Astrocyte (in vitro differentiated cells and primary cell): ENCODE measurements around the gene CARS2. TPM values are rescaled to one million over a fixed set of nuclear protein-coding genes. Genes with fewer than 3 reads are reported as not detected.

Experiments used
- DNase-seq: peaks from one replicate; pipeline ENCODE4 v3.0.0-alpha.2; 2010; ENCODE audit warnings: low read depth
- FAIRE-seq: peaks from 2 replicates; lab custom pipeline; 2011; peaks lifted over from hg19 to GRCh38; lab: Jason Lieb, UNC
- H2AFZ ChIP-seq: 2 replicates; pipeline ENCODE4 v1.6.0; 2012; ENCODE audit warnings: low read depth, low read length, inconsistent platforms
- H3K27ac ChIP-seq: 2 replicates; pipeline ENCODE4 v1.5.1; 2011; ENCODE audit warnings: low read depth, low read length, inconsistent platforms
- H3K27me3 ChIP-seq: 2 replicates; pipeline ENCODE4 v1.6.0; 2011; ENCODE audit warnings: low read length, inconsistent platforms; ENCODE audit not compliant: insufficient read depth
- H3K36me3 ChIP-seq: 2 replicates; pipeline ENCODE4 v1.5.1; 2011; ENCODE audit warnings: low read length, inconsistent platforms; ENCODE audit not compliant: insufficient read depth
- H3K4me1 ChIP-seq: 2 replicates; pipeline ENCODE4 v1.5.1; 2011; ENCODE audit warnings: low read length, inconsistent platforms; ENCODE audit not compliant: insufficient read depth
- H3K4me2 ChIP-seq: 2 replicates; pipeline ENCODE4 v1.6.0; 2012; ENCODE audit warnings: low read length, inconsistent platforms
- H3K4me3 ChIP-seq: 2 replicates; pipeline ENCODE4 v1.5.1; 2011; ENCODE audit warnings: low read depth, mild to moderate bottlenecking, low read length, inconsistent platforms; ENCODE audit not compliant: insufficient read depth
- H3K79me2 ChIP-seq: 2 replicates; pipeline ENCODE4 v1.6.0; 2012; ENCODE audit warnings: mild to moderate bottlenecking, low read length, inconsistent platforms; ENCODE audit not compliant: insufficient read depth
- H3K9ac ChIP-seq: 2 replicates; pipeline ENCODE4 v1.6.0; 2012; ENCODE audit warnings: mild to moderate bottlenecking, low read length, inconsistent platforms
- H3K9me3 ChIP-seq: 2 replicates; pipeline ENCODE4 v1.5.1; 2012; ENCODE audit warnings: low read depth, mild to moderate bottlenecking, low read length, inconsistent platforms; ENCODE audit not compliant: insufficient read depth
- H4K20me1 ChIP-seq: 2 replicates; pipeline ENCODE4 v1.6.0; 2012; ENCODE audit warnings: low read length, inconsistent platforms; ENCODE audit not compliant: insufficient read depth
- H3K27ac Mint-ChIP-seq: one replicate; pipeline ENCODE4 v1.8.0; 2021; ENCODE audit warnings: mild to moderate bottlenecking, mixed read lengths; ENCODE audit not compliant: unreplicated experiment
- H3K27me3 Mint-ChIP-seq: one replicate; pipeline ENCODE4 v1.8.0; 2021; ENCODE audit warnings: low read depth, mixed read lengths; ENCODE audit not compliant: unreplicated experiment
- H3K36me3 Mint-ChIP-seq: one replicate; pipeline ENCODE4 v1.8.0; 2021; ENCODE audit warnings: low read depth, mixed read lengths; ENCODE audit not compliant: unreplicated experiment
- H3K4me1 Mint-ChIP-seq: one replicate; pipeline ENCODE4 v1.8.0; 2021; ENCODE audit warnings: low read depth, mixed read lengths; ENCODE audit not compliant: unreplicated experiment
- H3K4me3 Mint-ChIP-seq: one replicate; pipeline ENCODE4 v1.8.0; 2021; ENCODE audit warnings: mild to moderate bottlenecking, moderate library complexity, mixed read lengths; ENCODE audit not compliant: unreplicated experiment
- H3K9me3 Mint-ChIP-seq: one replicate; pipeline ENCODE4 v1.8.0; 2021; ENCODE audit warnings: mild to moderate bottlenecking, mixed read lengths; ENCODE audit not compliant: unreplicated experiment
- EZH2 ChIP-seq: IDR thresholded peaks from 2 replicates; pipeline ENCODE4 v1.6.1; 2012; ENCODE audit warnings: mild to moderate bottlenecking, low read length, inconsistent platforms; ENCODE audit not compliant: insufficient read depth
- total RNA-seq: library from RNA; stranded (reverse); gene quantifications from 2 replicates; pipeline ENCODE4 v1.2.1, GENCODE V29; 2021
- TF ChIP-seq, protein P1 (sequence below): IDR thresholded peaks from 2 replicates; pipeline ENCODE4 v1.5.1; 2011; ENCODE audit warnings: low read depth, mild to moderate bottlenecking, inconsistent platforms, low read length, moderate library complexity; ENCODE audit not compliant: insufficient read depth

The CARS2 gene
- total RNA-seq, 1 donor from 2014 or later, result 51.4 TPM

DNA sequence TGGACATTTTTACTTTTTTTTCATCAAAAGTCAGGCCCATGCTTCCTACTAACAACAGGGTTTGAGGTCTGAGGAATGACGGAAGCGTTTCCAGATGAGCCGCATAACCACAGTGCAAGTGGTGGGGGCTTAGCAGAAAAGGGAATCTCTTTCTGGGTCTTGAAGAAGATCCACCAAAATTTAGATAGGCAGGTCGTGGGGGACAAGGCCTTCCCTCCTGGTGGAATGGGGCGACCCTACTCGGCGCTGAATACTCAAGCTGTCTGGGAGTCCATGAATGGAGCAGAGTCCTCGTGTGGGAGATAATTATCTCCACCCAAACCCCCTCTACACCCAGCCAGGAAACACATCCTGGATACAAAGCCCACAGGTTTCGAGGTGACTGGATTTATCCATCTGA is 36.9 kb downstream of the CARS2 start:
- DNase-seq, result no peak
- Histone ChIP-seq H2AFZ (no peak overlapping the region), H3K4me3 (no peak overlapping the region), H3K27me3 (no peaks in the 10 kb centered on the region), H4K20me1 (no peaks in the 10 kb centered on the region), H3K4me1 (no peaks in the 10 kb centered on the region), H3K27ac (no peak overlapping the region), H3K9ac (no peak overlapping the region), H3K79me2 (no peaks in the 10 kb centered on the region), H3K36me3 (peaks cover 8% of the 10 kb centered on the region), H3K4me2 (no peak overlapping the region), H3K9me3 (no peaks in the 10 kb centered on the region)
- Mint-ChIP-seq H3K36me3 (peaks cover 48% of the 10 kb centered on the region), H3K27ac (no peak overlapping the region), H3K4me1 (no peaks in the 10 kb centered on the region), H3K4me3 (no peak overlapping the region), H3K9me3 (peaks cover 3% of the 10 kb centered on the region), H3K27me3 (peaks cover 2% of the 10 kb centered on the region)
- TF ChIP-seq, protein P1, sequence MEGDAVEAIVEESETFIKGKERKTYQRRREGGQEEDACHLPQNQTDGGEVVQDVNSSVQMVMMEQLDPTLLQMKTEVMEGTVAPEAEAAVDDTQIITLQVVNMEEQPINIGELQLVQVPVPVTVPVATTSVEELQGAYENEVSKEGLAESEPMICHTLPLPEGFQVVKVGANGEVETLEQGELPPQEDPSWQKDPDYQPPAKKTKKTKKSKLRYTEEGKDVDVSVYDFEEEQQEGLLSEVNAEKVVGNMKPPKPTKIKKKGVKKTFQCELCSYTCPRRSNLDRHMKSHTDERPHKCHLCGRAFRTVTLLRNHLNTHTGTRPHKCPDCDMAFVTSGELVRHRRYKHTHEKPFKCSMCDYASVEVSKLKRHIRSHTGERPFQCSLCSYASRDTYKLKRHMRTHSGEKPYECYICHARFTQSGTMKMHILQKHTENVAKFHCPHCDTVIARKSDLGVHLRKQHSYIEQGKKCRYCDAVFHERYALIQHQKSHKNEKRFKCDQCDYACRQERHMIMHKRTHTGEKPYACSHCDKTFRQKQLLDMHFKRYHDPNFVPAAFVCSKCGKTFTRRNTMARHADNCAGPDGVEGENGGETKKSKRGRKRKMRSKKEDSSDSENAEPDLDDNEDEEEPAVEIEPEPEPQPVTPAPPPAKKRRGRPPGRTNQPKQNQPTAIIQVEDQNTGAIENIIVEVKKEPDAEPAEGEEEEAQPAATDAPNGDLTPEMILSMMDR, result no peak
- no peak for FAIRE-seq

DNA sequence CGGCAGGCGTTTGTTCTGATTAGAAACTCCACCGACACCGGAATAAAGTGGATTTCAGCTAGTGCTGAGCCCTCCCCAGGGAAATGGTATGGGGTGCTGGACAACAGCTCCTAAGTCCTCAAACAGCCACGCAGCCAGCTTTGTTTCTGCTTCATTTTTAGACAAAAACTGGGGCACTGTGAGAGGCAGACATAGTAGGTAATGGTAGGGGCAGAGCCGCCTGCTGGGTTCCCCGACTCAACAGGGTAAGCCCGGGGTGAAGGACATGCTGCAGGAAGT is 39.7 kb downstream of the CARS2 start:
- Histone ChIP-seq H3K9ac (no peak overlapping the region), H2AFZ (no peak overlapping the region), H3K27ac (no peak overlapping the region), H3K79me2 (no peaks in the 10 kb centered on the region), H4K20me1 (peaks cover 2% of the 10 kb centered on the region), H3K27me3 (no peaks in the 10 kb centered on the region), H3K4me2 (no peak overlapping the region), H3K4me1 (no peaks in the 10 kb centered on the region), H3K4me3 (no peak overlapping the region), H3K9me3 (no peaks in the 10 kb centered on the region), H3K36me3 (peaks cover 28% of the 10 kb centered on the region)
- peaks cover 6% of the 10 kb centered on the region for H3K9me3 Mint-ChIP-seq
- no peak for TF ChIP-seq EZH2
- TF ChIP-seq, protein P1, result no peak
- H3K4me1 Mint-ChIP-seq, result no peaks in the 10 kb centered on the region
- H3K36me3 Mint-ChIP-seq, result peaks cover 64% of the 10 kb centered on the region
- DNase-seq, result no peak
- no peak overlapping the region for H3K27ac Mint-ChIP-seq
- H3K4me3 Mint-ChIP-seq, result no peak overlapping the region
- no peak for FAIRE-seq
- peaks cover 2% of the 10 kb centered on the region for H3K27me3 Mint-ChIP-seq

DNA sequence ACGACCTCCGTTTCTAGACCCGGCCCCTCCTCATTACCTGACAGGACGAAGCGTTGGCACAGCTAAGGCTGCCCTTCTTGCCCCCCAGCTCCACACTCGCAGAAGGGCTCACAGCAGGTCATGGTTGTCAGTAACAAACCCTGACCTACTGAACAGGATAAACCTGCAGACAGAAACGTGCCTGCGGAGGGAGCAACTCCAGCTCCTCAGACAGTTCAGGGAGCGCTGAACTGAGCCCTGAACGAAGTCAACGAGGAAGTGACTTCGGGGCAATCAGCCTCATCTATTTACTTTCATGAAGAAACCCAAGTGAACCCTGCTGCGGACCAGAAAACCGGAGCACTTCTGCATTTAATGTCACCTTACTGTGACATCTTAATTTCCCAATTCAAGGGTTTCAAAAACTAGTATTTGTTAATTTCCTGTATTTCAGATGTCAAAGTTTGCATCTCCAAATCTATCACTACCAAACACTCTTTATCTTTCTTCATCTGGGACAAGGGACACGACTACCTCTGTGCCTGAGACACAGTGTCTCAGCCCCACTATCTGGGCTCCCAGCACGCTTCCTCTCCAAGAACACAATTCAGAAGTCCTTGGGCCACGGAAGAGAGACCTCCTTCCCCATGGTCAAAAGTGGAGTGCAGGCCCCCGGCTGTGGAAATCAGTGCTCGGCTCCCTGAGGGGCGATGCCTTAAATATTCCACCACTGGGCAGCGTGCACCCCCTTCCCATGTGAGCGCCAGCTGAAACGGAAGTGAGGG is 40.2 kb downstream of the CARS2 start:
- Histone ChIP-seq H2AFZ (no peak overlapping the region), H3K9ac (no peak overlapping the region), H3K27me3 (no peaks in the 10 kb centered on the region), H3K4me2 (no peak overlapping the region), H3K4me3 (no peak overlapping the region), H3K9me3 (no peaks in the 10 kb centered on the region), H3K27ac (no peak overlapping the region), H3K4me1 (no peaks in the 10 kb centered on the region), H3K36me3 (peaks cover 28% of the 10 kb centered on the region), H4K20me1 (peaks cover 2% of the 10 kb centered on the region), H3K79me2 (no peaks in the 10 kb centered on the region)
- H3K27ac Mint-ChIP-seq, result no peak overlapping the region
- TF ChIP-seq EZH2, result no peak
- TF ChIP-seq, protein P1, result no peak
- FAIRE-seq (no peak), DNase-seq (no peak)
- H3K27me3 Mint-ChIP-seq, result peaks cover 2% of the 10 kb centered on the region
- peaks cover 64% of the 10 kb centered on the region for H3K36me3 Mint-ChIP-seq
- H3K4me3 Mint-ChIP-seq, result no peak overlapping the region
- peaks cover 10% of the 10 kb centered on the region for H3K9me3 Mint-ChIP-seq
- no peaks in the 10 kb centered on the region for H3K4me1 Mint-ChIP-seq
